IMR-90 (cell line): ENCODE measurements around the gene SLC3A2.

Experiments
- CEBPB ChIP-seq: IDR thresholded peaks from 2 replicates; pipeline ENCODE4 v1.6.1; 2012; ENCODE audit warnings: low read depth, low read length, improper control_type of control experiment
- CHD1 ChIP-seq: IDR thresholded peaks from 2 replicates; pipeline ENCODE4 v1.6.1; 2012; ENCODE audit warnings: low read depth, low read length, improper control_type of control experiment
- MAZ ChIP-seq: IDR thresholded peaks from 2 replicates; pipeline ENCODE4 v1.6.1; 2012; ENCODE audit warnings: low read depth, mild to moderate bottlenecking, low read length, improper control_type of control experiment, moderate library complexity, borderline replicate concordance
- POLR2A ChIP-seq: IDR thresholded peaks from 2 replicates; pipeline ENCODE4 v1.6.1; 2012; ENCODE audit warnings: mild to moderate bottlenecking, low read depth, low read length
- RCOR1 ChIP-seq: IDR thresholded peaks from 2 replicates; pipeline ENCODE4 v1.6.1; 2012; ENCODE audit warnings: mild to moderate bottlenecking, low read length, improper control_type of control experiment; ENCODE audit not compliant: insufficient replicate concordance
- USF2 ChIP-seq: fragments of 150-350 bp; IDR thresholded peaks from 2 replicates; pipeline ENCODE4 v1.6.1; 2017; ENCODE audit warnings: mild to moderate bottlenecking, antibody characterized with exemption, low read length, low read depth
- TF ChIP-seq, protein P1 (sequence below): conservative IDR thresholded peaks from 2 replicates; pipeline ENCODE4 v1.5.1; 2012; ENCODE audit warnings: mild to moderate bottlenecking, low read depth, low read length, improper control_type of control experiment
- TF ChIP-seq, protein P2 (sequence below): fragments of 150-350 bp; IDR thresholded peaks from 2 replicates; pipeline ENCODE4 v1.6.1; 2016; ENCODE audit warnings: low read depth, mild to moderate bottlenecking, low read length, moderate library complexity, borderline replicate concordance

DNA sequence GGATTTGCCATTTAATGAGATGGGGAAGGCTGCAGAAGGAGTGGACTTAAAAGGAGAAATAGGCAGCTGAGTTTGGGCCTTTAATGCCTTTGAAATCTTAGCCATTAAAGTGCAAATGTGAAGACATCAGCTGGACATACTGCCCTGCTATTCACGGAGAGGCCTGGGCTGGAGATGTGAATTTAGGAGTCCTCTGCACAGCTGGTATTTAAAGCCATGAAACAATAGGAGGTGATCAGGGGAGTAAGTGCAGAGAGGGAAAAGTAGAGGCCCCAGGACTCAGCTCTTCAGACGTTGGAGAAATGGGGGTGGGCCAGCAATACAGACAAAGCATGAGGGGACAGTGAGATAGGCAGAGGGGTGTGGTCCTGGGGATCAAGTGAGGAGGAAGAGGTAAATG is 16.6 kb downstream of the SLC3A2 start:
- TF ChIP-seq, protein P1, sequence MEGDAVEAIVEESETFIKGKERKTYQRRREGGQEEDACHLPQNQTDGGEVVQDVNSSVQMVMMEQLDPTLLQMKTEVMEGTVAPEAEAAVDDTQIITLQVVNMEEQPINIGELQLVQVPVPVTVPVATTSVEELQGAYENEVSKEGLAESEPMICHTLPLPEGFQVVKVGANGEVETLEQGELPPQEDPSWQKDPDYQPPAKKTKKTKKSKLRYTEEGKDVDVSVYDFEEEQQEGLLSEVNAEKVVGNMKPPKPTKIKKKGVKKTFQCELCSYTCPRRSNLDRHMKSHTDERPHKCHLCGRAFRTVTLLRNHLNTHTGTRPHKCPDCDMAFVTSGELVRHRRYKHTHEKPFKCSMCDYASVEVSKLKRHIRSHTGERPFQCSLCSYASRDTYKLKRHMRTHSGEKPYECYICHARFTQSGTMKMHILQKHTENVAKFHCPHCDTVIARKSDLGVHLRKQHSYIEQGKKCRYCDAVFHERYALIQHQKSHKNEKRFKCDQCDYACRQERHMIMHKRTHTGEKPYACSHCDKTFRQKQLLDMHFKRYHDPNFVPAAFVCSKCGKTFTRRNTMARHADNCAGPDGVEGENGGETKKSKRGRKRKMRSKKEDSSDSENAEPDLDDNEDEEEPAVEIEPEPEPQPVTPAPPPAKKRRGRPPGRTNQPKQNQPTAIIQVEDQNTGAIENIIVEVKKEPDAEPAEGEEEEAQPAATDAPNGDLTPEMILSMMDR, result no peak
- TF ChIP-seq RCOR1 (no peak), POLR2A (no peak), CEBPB (no peak), CHD1 (no peak), USF2 (no peak), MAZ (no peak)
- TF ChIP-seq, protein P2, sequence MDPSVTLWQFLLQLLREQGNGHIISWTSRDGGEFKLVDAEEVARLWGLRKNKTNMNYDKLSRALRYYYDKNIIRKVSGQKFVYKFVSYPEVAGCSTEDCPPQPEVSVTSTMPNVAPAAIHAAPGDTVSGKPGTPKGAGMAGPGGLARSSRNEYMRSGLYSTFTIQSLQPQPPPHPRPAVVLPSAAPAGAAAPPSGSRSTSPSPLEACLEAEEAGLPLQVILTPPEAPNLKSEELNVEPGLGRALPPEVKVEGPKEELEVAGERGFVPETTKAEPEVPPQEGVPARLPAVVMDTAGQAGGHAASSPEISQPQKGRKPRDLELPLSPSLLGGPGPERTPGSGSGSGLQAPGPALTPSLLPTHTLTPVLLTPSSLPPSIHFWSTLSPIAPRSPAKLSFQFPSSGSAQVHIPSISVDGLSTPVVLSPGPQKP, result no peak
